IMR-90 (cell line): Measurements from ENCODE around the gene TBCA.

Experiments
- CEBPB ChIP-seq: IDR thresholded peaks from 2 replicates; pipeline ENCODE4 v1.6.1; 2012; ENCODE audit warnings: low read depth, low read length, improper control_type of control experiment
- CHD1 ChIP-seq: IDR thresholded peaks from 2 replicates; pipeline ENCODE4 v1.6.1; 2012; ENCODE audit warnings: low read depth, low read length, improper control_type of control experiment
- CTCF ChIP-seq: conservative IDR thresholded peaks from 2 replicates; pipeline ENCODE4 v1.5.1; 2012; ENCODE audit warnings: mild to moderate bottlenecking, low read depth, low read length, improper control_type of control experiment
- MAFK ChIP-seq: IDR thresholded peaks from 2 replicates; pipeline ENCODE4 v1.6.1; 2012; ENCODE audit warnings: low read depth, low read length, improper control_type of control experiment
- MXI1 ChIP-seq: IDR thresholded peaks from 2 replicates; pipeline ENCODE4 v1.6.1; 2012; ENCODE audit warnings: low read depth, mild to moderate bottlenecking, low read length, moderate library complexity, borderline replicate concordance
- POLR2A ChIP-seq: IDR thresholded peaks from 2 replicates; pipeline ENCODE4 v1.6.1; 2012; ENCODE audit warnings: mild to moderate bottlenecking, low read depth, low read length
- RFX5 ChIP-seq: IDR thresholded peaks from 2 replicates; pipeline ENCODE4 v1.8.0; 2012; ENCODE audit warnings: low read depth, mild to moderate bottlenecking, low read length, moderate library complexity
- SMC3 ChIP-seq: fragments of 150-350 bp; IDR thresholded peaks from 2 replicates; pipeline ENCODE4 v1.6.1; 2016; ENCODE audit warnings: low read depth, mild to moderate bottlenecking, antibody characterized with exemption, low read length, moderate library complexity

GRCh38 chr5:77724934-77725333, 51.2 kb downstream of the TBCA start:
- TF ChIP-seq CTCF (no peak), RFX5 (no peak), POLR2A (no peak), MAFK (no peak), SMC3 (no peak), MXI1 (no peak), CEBPB (no peak), CHD1 (no peak)
